ENCODE data around the gene PKDREJ. TPM values are rescaled to one million over a fixed set of nuclear protein-coding genes. Genes with fewer than 3 reads are reported as not detected.
A peak's percentile ranks its signal among the peaks of the same experiment; 100 is the strongest.

The PKDREJ gene
- total and polyA plus RNA-seq, 12 donors, result 0.01 to 0.23 (median 0.10) TPM; not detected in 1

GRCh38 chr22:46251816-46252380 lies 11.2 kb downstream of the PKDREJ start:
- Histone ChIP-seq H3K36me3 (peaks cover 0 to 5% (median 0%) of the 10 kb centered on the region in 9 donors), H3K27me3 (no peaks in the 10 kb centered on the region), H3K27ac (no peak overlapping the region), H3K4me1 (peaks cover 5 to 42% (median 28%) of the 10 kb centered on the region in 9 donors), H3K4me3 (no peak overlapping the region), H3K9me3 (no peaks in the 10 kb centered on the region)
- 95% methylated on average over 9 of the region's 9 CpGs for WGBS, 2 donors
- intact Hi-C loops (cut with DNase I), result loop anchor here in 4 of 10 donors (2.0 to 10.0 kb wide), 3 partner anchors 15 to 127 kb away; partner anchors contain the start of gene GTSE1 (in 2 of the 4)
- TF ChIP-seq, protein P1, sequence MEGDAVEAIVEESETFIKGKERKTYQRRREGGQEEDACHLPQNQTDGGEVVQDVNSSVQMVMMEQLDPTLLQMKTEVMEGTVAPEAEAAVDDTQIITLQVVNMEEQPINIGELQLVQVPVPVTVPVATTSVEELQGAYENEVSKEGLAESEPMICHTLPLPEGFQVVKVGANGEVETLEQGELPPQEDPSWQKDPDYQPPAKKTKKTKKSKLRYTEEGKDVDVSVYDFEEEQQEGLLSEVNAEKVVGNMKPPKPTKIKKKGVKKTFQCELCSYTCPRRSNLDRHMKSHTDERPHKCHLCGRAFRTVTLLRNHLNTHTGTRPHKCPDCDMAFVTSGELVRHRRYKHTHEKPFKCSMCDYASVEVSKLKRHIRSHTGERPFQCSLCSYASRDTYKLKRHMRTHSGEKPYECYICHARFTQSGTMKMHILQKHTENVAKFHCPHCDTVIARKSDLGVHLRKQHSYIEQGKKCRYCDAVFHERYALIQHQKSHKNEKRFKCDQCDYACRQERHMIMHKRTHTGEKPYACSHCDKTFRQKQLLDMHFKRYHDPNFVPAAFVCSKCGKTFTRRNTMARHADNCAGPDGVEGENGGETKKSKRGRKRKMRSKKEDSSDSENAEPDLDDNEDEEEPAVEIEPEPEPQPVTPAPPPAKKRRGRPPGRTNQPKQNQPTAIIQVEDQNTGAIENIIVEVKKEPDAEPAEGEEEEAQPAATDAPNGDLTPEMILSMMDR (IDR thresholded peaks at IDR 0.05), result no peak
- ATAC-seq, result no peak
- DNase-seq, result no peak

- peaks cover 5 to 48% (median 33%) of the 10 kb centered on the region in 9 donors for H3K4me1 ChIP-seq
- no peaks in the 10 kb centered on the region for H3K9me3 ChIP-seq
- peak overlapping the region in 8 of 10 donors; percentile 71 to 93 (median 84) for H3K4me3 ChIP-seq
- intact Hi-C loops (cut with DNase I), result loop anchor here in 4 of 10 donors (2.0 to 10.0 kb wide), 3 partner anchors 16 to 126 kb away; partner anchors contain the start of gene GTSE1 (in 2 of the 4)
- peak overlapping the region in 7 of 10 donors; percentile 88 to 96 (median 94) for H3K27ac ChIP-seq
- H3K36me3 ChIP-seq, result peaks cover 0 to 12% (median 0%) of the 10 kb centered on the region in 9 donors
- WGBS, 2 donors, result 51 to 77% methylated on average over 7 of the region's 7 CpGs
- DNase-seq, result no peak
- no peak for ATAC-seq
- H3K27me3 ChIP-seq, result no peaks in the 10 kb centered on the region
- TF ChIP-seq, protein P1 (IDR thresholded peaks at IDR 0.05), result no peak
Observed at GRCh38 chr22:46251266-46251665, 11.9 kb downstream of the PKDREJ start.

GRCh38 chr22:46250783-46251125 lies 12.4 kb downstream of the PKDREJ start:
- H3K27me3 ChIP-seq, result no peaks in the 10 kb centered on the region
- peak overlapping the region; percentile 84 to 96 (median 94) for H3K27ac ChIP-seq
- H3K4me1 ChIP-seq, result peaks cover 8 to 53% (median 39%) of the 10 kb centered on the region in 9 donors
- ATAC-seq (peak in 6 of 8 donors; percentile 1 to 19 (median 4)), DNase-seq (no peak)
- intact Hi-C loops (cut with DNase I), result loop anchor here in 4 of 10 donors (2.0 to 10.0 kb wide), 3 partner anchors 16 to 126 kb away; partner anchors contain the start of gene GTSE1 (in 2 of the 4)
- H3K9me3 ChIP-seq, result no peaks in the 10 kb centered on the region
- H3K36me3 ChIP-seq, result peaks cover 0 to 12% (median 0%) of the 10 kb centered on the region in 9 donors
- TF ChIP-seq, protein P1 (IDR thresholded peaks at IDR 0.05), result no peak
- WGBS, 2 donors, result 3 to 8% methylated on average over 25 of the region's 25 CpGs
- peak overlapping the region; percentile 48 to 93 (median 81) for H3K4me3 ChIP-seq

DNA sequence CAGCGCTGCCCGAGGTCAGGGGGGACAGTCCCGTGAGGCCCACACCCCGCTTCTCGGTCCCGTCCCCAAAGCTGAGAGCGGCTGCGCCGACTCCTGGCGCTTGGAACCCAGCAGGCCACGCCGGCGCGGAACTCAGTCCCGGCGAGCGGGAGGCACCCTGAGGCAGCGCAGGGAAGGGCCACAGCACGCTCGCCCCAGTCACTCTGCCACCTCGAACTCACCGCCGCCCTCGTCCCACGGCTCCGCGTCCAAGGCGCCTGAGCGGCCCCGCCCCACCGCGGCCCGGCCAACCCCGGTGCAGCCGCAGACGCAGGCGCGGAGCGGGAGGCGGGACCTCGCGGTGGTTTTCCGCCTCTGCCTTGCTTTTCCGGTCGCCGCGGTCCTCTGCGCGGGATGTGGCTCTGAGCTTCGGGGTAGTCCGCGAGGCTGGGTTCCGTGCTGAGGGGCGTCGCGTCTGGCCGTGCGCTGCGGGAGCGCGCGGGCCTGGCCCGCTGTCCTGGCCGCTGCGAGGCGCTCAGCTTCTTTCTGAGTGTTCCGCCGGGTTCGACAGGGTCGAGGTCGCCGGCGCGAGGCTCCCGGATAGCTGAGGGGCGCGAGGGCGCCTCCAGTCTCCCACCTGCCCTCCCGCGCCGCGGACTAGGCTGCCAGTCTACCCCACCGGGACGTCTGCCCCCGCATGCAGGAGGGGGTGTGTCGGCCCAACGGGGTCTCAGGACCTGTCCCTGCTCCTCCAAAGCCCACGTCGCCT lies 12.9 kb downstream of the PKDREJ start, which contains the start of gene CDPF1:
Gene CDPF1, minus strand, starts transcription at position 259 of the 748 bp plus-strand sequence. CDS start 2,009 bp downstream, outside the sequence.
- Histone ChIP-seq H3K9me3 (no peaks in the 10 kb centered on the region), H3K4me1 (peaks cover 13 to 58% (median 43%) of the 10 kb centered on the region in 9 donors), H3K4me3 (peak within 1 kb of the TSS; percentile 48 to 93 (median 81)), H3K27ac (peak within 1 kb of the TSS; percentile 84 to 96 (median 94)), H3K27me3 (no peaks in the 10 kb centered on the region), H3K36me3 (peaks cover 0 to 13% (median 0%) of the 10 kb centered on the region in 9 donors)
- intact Hi-C loops (cut with DNase I), result loop anchor here in 4 of 10 donors (2.0 to 10.0 kb wide), 3 partner anchors 17 to 125 kb away; partner anchors contain the start of gene GTSE1 (in 2 of the 4)
- peak; percentile 93 to 94 for DNase-seq
- peak; percentile 92 to 97 (median 94) for ATAC-seq
- whole genome bisulfite sequencing, 2 donors, result 0 to 1% methylated on average over 81 to 89 of the region's 89 CpGs
- TF ChIP-seq, protein P1 (IDR thresholded peaks at IDR 0.05), result no peak

Measured in heart right ventricle (tissue), 16 donors.